ENCODE data around the gene FBRSL1. TPM values are rescaled to one million over a fixed set of nuclear protein-coding genes. Genes with fewer than 3 reads are reported as not detected.

The FBRSL1 gene
- total and polyA plus RNA-seq, 9 donors, result 3.2 to 69.5 (median 32.2) TPM

DNA sequence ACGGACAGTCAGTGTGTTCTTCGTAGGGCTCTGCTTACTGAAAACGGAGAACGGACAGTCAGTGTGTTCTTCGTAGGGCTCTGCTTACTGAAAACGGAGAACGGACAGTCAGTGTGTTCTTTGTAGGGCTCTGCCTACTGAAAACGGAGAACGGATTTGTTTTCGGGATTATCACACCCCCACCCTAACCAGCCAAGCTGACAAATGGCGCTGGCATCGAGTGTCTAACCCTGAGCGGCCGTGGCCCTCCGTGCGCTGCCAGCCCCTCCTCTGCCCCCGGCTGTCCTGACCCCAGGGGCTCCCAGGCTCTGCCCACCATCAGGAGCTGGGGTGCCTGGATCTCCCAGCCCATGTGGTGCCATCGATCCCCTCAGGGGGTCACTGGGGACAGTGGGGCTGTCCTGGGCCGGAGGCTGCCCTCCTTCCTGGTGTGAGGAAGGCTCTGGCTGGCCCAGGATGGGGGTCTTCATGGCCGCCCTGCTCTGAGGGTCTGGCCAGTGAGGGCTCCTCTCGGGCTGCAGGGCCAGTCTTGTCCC lies 57.3 kb downstream of the FBRSL1 start:
- intact Hi-C loops (cut with DNase I), result no loop called here
- Histone ChIP-seq H3K9me3 (no peaks in the 10 kb centered on the region), H3K27ac (no peak overlapping the region), H3K27me3 (no peaks in the 10 kb centered on the region), H3K4me3 (no peak overlapping the region), H3K36me3 (no peaks in the 10 kb centered on the region), H3K4me1 (ENCODE audit: insufficient read depth) (no peaks in the 10 kb centered on the region)
- TF ChIP-seq CTCF (IDR thresholded peaks at IDR 0.05), result no peak
- TF ChIP-seq EP300 (IDR thresholded peaks at IDR 0.05), result no peak
- no peak for TF ChIP-seq POLR2A (IDR thresholded peaks at IDR 0.05)
- no peak for DNase-seq
- WGBS, 3 donors, result 90 to 93% (median 90%) methylated on average over 20 to 21 of the region's 21 CpGs

GRCh38 chr12:132548430-132549058 lies 58.6 kb downstream of the FBRSL1 start:
- no peak for TF ChIP-seq POLR2A (IDR thresholded peaks at IDR 0.05)
- no peak for TF ChIP-seq CTCF (IDR thresholded peaks at IDR 0.05)
- TF ChIP-seq EP300 (IDR thresholded peaks at IDR 0.05), result no peak
- 91 to 96% (median 93%) methylated on average over 25 to 28 of the region's 28 CpGs for WGBS, 3 donors
- Histone ChIP-seq H3K27ac (no peak overlapping the region), H3K4me1 (ENCODE audit: insufficient read depth) (no peaks in the 10 kb centered on the region), H3K27me3 (no peaks in the 10 kb centered on the region), H3K4me3 (no peak overlapping the region), H3K36me3 (no peaks in the 10 kb centered on the region), H3K9me3 (no peaks in the 10 kb centered on the region)
- no peak for DNase-seq
- intact Hi-C loops (cut with DNase I), result no loop called here

DNA sequence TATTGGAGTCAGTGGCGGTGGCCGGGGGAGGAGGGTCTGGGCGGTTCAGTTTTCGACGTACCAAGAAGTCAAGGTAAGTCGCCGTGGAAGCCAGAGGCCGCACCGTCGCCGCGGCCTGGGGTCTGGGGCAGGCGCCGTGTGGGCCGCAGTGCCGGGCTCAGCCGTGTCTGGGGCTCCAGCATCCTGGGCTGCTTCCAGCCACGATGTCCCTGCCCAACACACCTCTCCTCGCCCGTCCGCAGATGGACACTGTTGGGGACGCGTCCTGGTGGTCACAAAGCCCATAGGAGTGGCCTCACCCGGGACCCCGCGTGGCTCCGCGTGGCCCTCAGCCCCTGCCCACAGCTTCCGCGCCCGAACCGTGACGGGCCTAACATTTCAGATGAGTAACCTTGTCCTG lies 59.1 kb downstream of the FBRSL1 start:
- Histone ChIP-seq H3K36me3 (no peaks in the 10 kb centered on the region), H3K27ac (no peak overlapping the region), H3K9me3 (no peaks in the 10 kb centered on the region), H3K4me3 (no peak overlapping the region), H3K4me1 (ENCODE audit: insufficient read depth) (no peaks in the 10 kb centered on the region), H3K27me3 (no peaks in the 10 kb centered on the region)
- 95% methylated on average over 33 of the region's 33 CpGs for WGBS, 3 donors
- DNase-seq, result no peak
- TF ChIP-seq EP300 (IDR thresholded peaks at IDR 0.05), result no peak
- no peak for TF ChIP-seq POLR2A (IDR thresholded peaks at IDR 0.05)
- TF ChIP-seq CTCF (IDR thresholded peaks at IDR 0.05), result no peak
- intact Hi-C loops (cut with DNase I), result no loop called here

DNA sequence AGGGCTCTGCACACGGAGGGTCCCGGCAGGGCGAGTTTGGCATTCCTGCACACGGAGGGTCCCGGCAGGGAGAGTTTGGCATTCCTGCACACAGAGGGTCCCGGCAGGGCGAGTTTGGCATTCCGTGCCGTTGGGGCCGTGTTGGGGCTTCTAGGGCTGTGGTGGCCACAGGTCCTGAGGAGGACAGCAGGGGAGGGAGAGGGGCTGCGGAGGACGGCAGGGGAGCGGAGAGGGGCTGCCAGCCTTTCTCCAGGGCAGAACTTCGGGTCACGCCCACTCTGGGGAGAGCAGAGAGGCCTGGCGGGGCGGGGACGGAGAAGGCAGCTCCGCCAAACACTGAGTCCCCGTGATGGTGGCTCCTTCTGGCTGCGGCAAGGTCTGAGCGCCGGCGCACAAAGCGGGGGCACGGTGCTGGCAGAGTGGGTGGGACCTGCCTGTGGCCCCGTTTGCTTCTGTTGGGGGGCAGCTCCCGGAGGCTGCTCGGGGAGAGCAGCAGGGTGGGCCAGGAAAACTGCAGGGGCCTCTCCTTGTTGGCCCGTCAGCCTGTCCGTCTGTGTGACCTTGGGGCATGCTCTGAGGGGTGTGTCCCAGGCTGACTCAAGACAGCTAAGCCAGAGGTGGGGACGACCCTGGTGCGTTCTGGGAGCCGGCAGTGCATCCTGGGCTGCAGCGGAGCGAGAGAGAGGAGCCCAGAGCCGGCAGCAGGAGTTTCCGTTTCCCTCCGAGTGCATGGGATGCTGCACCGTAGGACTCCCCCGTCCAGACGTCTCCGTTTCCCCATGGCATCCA lies 60.3 kb downstream of the FBRSL1 start:
- H3K27me3 ChIP-seq, result no peaks in the 10 kb centered on the region
- no peak for TF ChIP-seq CTCF (IDR thresholded peaks at IDR 0.05)
- no peak for TF ChIP-seq POLR2A (IDR thresholded peaks at IDR 0.05)
- TF ChIP-seq EP300 (IDR thresholded peaks at IDR 0.05), result no peak
- DNase-seq, result peak in 2 of 5 donors; percentile 55 to 56
- intact Hi-C loops (cut with DNase I), result no loop called here
- WGBS, 3 donors, result 60 to 70% (median 64%) methylated on average over 42 to 43 of the region's 43 CpGs
- no peak overlapping the region for H3K4me3 ChIP-seq
- no peaks in the 10 kb centered on the region for H3K4me1 ChIP-seq (ENCODE audit: insufficient read depth)
- H3K27ac ChIP-seq, result no peak overlapping the region
- H3K36me3 ChIP-seq, result no peaks in the 10 kb centered on the region
- H3K9me3 ChIP-seq, result no peaks in the 10 kb centered on the region

Measured in ovary (tissue), 9 donors.